Right kidney (tissue), 1 donor: Measurements from ENCODE around the gene SLC5A11.
"Not testable (repeated sequence)": the region's sequence is repeated elsewhere in the genome, so short reads cannot be mapped to it uniquely, and the experiment has no call there.

Experiments used
- DNase-seq: peaks from one replicate; pipeline ENCODE4 v3.0.0-alpha.2; 2016

The SLC5A11 gene

DNA sequence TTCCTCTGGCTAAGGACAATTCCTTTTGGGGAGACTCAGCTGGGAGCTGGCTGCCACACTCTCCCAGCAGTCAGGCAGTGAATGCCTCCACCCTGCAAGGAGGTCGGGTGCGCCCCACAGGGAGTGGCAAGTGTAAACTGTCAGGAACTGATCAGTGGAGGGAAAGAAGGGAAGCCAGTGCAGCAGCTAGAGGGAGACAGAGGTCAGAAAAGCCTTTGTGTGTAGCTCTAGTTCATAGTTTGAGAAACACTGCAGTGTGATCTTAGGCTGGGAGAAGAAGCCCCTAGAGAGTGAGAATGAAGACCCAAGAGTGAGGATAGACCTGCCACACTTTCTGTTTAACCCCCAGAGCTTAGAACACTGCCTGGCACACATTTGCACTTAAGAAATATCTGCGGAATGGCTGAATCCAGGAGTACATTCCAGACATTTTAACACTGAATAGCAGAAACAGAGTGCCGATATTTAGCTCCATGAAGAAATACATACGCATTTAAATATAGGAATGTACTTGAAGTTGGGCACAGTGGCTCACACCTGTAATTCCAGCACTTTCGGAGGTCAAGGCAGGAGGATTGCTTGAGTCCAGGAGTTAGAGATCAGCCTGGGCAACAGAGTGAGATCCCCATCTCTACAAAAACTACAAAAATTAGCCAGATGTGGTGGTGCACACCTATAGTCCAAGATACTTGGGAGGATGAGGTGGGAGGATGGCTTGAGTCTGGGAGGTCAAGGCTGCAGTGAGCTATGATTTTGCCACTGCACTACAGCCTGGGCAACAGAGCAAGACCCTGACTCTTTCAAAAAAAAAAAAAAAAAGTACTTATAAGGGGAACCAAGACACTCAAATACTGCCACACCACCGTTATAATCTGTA, 11.1 kb upstream of the SLC5A11 start:
- no peak for DNase-seq

DNA sequence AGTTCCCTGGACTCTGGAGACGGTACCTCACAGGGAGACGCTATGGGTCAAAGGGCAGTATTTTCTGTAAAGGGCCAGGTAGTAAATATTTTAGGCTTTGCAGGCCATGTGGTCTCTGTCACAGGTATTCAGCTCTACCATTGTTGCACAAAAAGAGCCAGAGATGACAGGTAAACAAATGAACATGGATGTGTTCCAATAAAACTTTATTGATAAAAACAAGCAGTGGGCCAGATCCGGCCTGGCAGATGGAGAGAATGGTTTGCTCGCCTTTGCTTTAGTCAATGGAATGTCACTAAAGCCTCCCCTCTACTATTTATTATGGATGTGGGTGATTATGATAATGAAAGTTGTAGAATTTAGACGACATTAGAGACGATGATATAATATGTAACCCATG, 8.9 kb upstream of the SLC5A11 start:
- no peak for DNase-seq

DNA sequence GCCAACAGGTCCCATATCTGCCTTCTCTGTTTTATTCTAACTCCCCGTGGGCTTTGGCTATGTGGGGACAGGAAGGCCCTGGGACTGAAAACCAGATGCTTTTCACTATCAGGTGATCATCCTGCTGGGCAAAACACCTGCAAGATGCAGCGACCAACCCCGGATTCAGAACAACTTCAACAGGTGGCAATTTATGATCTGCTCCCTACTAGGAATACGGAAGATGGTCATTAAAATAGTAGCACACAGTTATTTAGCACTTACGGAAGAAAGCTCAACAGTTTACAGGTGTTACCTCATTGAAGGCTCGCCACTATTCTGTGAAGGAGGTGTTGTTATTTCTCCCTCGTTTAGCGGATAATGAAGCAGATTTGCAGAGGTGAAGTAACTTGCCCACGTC, 7.8 kb upstream of the SLC5A11 start:
- no peak for DNase-seq

DNA sequence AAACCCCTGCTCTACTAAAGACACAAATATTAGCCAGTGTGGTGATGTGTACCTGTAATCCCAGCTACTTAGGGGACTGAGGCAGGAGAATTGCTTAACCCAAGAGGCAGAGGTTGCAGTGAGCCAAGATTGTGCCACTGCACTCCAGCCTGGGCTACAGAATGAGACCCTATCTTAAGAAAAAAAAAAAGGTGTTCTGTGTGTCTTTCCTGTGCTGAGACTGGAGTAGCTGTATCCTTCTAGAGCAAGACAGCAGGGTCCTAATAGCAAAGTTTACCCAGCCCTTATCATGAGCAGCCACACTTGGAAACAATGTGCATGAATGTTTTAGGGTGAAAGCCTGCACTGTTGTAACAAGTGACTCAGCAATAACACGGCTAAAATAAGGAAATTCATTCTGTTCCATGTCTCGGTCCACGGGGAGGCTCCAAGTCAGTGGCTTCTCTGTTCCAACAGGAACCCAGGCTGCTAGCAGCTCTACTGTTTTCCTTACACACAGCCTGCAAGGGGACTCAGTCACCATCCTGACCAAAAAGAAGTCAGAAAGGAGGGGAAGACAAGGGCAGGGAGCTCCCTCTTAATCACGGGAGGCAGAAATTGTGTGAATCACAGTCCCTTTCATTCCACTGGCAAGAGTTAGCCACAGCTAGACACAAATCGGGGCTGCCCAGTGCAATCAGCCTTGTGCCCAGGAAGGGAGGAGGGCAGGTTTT, 7.1 kb upstream of the SLC5A11 start:
- no peak for DNase-seq

DNA sequence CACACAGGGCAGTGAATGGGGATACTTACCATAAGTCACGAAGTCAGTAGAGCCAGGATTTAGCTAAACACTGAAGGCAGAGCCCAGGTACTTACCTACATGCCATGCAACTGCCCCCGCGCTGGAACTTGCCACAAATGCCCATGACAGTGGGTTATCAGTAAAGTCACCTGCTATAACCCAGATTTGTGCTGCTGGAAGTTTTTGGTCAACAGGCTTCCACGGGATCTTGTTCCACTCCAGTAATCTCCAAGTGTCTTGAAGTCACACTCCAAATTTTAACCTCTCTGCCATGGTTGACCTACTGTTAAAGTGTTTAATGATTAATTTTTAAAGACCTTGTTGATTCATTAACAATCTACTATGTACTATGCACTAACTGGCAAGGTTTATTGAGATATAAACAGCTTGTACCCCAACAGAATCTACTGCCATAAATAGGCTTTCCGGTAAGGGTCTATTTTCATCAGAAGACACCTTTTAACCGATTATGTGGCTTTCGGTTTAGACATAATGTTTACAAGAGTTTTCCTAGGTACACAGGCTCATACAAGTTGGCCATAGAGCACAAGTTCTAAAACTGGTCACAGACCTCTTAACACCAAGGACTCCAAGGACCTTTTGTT, 6.3 kb upstream of the SLC5A11 start:
- DNase-seq: no peak

DNA sequence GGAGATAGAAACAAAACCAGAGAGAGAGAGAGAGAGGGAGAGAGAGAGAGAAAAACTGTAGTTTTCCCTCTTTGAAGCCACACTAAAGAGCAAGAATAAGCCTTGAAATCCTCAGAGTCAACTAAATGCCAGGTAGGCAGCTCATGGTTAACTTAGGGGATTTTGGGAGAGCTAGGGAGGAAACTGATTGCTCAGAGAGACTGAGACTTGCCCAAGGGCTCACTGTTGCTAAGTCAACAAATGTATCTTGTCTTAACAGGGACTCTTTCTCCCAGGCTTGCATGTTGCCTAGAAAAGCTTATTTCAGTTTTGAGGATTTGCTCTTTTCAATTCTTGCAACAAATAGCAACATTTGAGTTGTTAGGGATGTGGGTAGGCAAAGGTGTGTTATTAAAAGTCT, 4.5 kb upstream of the SLC5A11 start:
- no peak for DNase-seq

DNA sequence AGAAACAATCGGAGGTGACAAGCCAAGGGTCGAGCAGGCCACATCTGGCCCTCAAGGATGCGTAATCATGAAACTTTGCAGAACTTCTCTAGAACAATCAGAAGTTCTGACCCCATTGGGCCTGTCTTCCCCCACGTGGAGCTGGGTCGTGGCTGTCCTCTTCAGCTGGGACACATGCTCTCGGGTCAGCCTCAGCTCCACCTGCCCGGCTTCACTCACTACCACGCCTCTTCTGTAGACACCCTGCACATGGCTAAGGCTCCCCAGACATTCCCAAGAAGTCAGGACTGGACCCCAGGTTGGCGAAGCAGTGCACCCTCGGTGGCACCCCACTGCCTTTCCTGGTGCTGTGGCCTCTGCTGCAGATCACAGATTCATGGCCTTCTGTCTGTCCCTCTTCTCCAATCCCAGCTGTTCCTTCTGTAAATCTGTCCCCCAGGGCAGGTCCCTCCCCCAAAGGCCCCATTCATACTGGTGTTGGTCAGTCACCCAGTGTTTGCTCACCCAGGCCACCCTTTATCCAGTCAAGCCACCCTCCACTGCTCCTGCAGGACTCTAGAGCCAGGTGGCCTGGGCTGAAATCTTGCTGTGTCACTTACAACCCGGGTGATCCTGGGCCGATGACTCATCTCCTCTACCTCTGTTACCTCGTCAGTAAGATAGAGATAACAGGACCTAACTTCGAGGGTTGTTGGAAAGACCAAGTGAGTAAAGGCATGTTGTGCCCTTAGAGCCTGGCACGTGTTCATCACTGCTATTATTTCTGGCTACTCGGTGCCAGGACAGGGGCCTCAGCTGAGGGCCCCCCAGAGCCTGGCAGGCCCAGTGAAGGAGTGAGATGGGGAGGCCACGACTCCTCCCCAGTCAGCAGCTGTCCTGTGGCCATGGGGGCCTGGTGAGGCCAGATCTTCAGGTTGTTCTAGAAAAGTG, 1.4 kb upstream of the SLC5A11 start:
- no peak for DNase-seq

DNA sequence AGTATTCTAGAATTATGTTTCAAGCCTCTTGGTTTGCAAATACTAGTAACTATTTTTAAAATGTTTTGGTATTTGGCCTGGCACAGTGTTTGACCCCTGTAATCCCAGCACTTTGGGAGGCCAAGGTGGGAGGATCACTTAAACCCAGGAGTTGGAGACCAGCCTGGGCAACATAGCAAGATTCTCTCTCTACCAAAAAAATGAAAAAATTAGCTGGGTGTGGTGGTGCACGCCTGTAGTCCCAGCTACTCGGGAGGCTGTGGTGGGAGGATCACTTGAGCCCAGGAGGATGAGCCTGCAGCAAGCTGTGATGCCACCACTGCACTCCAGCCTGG, 765 bp upstream of the SLC5A11 start:
- DNase-seq: not testable (repeated sequence)

DNA sequence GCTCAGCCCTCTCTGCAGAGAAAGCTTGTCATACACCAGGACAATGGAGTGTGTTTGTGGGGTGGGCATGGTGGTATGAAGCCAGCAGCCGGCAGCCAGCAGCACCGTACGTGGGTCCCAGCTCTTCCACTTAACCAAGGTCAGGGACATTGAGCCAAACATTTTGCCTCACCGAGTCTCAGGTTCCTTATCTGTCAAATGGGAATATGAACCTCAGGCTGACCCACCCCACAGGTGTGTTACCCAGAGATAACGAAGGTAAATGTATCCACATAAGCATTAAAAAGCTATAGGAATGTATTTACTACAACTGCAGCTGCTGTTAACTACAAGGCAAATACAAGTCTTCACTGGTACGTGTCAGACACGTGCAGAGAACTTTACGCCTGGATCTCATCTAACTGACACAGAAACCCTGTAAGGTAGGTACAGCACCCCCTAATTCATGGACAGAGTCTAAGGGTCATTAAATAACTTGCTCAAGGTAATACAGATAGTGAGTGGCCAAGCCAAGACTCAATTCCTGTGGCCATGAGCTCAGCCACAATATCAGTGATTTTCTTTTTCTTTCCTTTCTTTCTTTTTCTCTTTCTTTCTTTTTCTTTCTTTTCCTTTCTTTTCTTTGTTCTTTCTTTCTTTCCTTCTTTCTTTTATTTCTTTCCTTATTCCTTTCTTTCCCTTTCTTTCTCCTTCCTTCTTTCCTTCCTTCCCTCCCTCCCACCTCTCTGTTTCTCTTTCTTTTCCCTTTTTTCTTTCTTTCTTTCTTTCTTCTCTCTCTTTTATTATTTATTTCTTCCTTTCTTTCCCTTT, 990 bp downstream of the SLC5A11 start:
- no peak for DNase-seq

DNA sequence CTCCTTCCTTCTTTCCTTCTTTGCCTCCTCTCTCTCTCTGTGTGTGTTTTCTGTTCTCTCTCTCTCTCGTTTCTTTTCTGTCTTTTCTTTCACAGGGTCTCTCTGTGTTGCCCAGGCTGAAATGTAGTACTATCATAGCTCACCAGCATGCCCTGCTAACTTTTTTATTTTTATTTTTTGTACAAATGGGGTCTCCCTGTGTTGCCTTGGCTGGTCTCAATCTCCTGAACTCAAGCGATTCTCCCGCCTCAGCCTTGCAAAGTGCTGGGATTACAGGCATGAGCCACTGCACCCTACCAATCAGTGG, 1.5 kb downstream of the SLC5A11 start:
- DNase-seq: no peak

DNA sequence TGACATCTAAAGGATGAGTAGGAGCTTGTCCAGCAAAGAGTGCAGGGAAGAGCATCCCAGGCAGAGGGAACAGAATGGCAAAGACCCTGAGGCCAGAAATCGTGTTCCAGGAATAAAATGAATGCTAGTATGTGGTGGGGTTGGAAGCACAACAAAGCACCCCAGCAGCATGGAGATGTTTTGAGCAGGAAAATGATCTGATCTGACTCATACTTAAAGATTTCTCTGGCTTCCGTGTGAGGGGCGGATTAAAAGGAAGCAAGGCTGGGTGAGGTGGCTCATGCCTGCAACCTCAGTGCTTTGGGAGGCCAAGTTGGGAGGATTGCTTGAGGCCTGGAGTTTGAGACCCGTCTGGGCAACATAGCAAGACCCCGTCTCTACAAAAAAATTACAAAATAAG, 2.3 kb downstream of the SLC5A11 start:
- DNase-seq: no peak

DNA sequence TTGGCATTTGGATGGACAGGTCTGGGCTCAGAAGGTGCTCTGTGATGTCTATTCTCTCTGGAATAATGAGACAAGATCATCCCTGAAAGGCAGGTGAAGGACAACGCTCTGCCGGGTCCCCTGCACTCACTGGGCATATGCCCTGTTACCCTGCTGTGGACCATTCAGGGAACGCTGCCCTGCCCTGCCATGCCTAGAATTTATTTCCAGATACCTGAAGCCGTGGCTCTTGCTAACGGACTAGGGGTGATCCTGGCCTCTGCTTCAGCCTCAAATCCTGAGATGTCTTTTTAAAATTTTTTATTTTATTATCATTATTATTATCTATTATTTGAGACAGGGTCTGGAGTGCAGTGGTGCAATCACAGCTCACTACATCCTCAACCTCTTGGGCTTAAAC, 3.9 kb downstream of the SLC5A11 start:
- no peak for DNase-seq

DNA sequence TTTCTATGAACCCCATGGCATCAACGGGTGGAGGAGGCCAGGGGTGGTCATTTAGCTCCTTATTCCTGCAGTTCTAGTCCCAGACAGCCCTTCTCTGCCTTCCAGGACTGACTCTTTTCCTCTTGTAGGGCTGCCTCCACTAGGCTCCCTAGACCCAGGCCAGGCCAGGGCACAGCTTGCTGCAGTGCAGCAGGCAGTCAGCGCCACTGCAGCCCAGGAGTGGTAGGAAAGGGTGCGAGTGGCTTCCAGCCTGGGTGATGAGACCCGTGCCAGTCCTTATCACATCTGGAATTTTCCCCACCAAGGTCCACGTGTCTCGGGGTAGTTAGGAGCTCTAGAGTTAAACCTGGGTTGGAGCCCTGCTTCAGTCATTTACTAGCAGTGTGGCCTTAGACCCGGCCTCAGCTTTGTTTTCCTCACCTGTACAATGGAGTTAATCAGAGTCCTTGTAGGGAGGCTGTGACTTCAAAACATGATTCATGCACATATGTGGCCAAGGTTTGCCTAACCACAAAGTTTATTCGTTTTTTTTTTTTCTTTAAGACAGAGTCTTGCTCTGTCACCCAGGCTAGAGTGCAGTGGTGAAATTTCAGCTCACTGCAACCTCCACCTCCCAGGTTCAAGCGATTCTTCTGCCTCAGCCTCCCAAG, 4.7 kb downstream of the SLC5A11 start:
- no peak for DNase-seq

DNA sequence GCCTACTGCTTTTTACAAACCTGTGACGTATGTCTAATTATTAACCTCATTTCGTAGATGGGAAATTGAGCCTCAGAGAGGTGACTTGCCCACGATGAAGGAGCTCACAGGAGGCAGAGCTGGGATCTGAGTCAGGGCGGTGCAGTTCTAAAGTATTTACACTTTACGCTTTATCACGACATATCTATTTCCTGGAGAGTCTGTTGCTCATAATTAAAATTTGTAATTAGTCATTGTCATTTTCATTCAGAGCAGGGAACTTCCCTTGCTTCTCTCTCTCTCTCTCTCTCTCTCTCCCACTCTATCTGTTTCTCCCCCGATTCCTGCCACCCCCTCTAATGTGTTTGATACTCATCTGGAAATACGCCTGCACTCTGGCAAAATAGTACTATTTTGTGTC, 5.9 kb downstream of the SLC5A11 start:
- DNase-seq: no peak

DNA sequence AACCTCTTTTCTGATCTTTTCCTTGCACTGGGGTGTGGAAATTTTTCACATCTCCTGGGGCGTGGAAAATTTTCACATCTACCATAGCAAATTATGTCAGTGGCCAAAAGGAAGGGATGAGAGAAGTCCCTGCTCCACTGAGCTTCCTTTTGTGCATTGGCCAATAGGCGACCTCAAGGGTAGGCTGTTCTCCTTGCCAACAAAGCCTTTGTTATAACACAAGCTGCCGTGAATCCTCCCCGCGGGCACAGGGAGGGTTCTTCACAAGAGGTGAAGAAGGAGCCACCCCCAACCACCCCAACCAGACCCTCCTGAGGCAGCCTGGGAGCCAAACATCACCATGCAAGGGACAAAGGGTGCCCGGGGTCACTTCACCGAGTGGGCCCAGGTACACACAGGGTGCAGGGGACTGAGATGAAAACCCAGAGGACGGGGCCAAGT, 6.5 kb downstream of the SLC5A11 start:
- no peak for DNase-seq

DNA sequence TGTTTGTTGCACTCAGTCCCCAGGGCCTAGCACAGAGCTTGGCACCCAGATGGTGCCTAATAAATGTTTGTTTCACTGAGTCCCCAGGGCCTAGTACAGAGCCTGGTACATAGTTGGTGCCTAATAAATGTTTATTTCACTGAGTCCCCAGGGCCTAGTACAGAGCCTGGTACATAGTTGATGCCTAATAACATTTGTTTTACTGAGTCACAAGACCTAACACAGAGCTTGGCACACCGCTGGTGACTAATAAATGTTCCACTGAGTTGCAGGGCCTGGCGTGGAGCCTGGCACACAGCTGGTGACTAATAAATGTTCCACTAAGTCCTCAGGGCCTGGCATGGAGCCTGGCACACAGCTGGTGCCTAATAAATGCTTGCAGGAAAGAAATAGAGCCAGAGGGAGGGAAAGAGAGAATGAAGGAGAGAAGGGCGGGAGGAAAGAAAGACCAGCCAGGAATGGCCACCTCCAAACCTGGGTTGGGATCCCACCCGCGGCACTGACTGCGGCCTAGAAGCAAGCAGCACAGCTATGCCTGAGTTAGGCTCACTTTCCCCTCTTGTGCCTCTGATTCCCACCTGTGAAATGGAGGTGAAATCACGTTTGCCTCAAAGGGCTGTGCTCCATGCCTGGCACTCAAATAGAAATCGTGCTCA, 7.5 kb downstream of the SLC5A11 start:
- DNase-seq: no peak

DNA sequence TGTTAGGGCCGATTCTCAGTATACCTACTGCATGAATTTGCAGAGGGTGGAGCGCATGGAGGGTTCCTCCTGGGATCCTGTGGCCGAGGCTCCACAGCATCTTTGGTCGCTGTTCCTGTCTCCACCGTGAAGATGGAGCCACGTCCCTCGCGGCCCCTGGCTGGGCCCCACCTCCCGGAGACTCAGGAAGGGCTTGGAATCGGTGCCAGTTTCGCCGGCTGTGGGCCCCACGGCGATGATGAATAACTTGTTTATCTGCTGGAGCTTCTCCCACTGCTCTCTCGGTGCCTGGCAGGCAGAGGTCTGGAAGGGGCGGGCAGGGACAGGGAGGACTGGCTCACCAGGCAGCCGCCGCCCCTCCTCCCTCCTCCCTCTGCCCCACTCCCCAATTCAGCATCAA, 8.1 kb downstream of the SLC5A11 start:
- DNase-seq: no peak

DNA sequence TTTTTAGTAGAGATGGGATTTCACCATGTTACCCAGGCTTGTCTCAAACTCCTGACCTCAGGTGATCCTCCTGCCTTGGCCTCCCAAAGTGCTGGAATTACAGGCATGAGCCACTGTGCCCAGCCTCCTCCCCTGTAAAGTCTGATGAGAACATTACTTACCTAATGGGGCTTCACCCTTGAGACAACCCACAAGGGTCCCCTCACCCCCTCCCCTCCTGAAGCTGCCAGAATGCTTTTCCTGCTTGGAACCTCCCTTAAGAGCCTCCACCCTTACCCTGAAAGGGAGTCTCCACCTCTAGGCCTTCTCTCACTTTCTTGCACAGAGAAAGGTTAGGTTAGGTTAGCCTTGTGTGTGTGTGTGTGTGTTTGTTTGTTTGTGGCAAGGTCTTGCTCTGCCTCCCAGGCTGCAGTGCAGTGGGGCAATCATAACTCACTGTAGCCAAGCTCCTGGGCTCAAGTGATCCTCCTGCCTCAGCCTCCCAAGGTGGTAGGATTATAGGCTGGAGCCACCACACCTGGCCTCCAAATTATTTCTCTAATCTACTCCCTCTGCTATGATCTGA, 8.9 kb downstream of the SLC5A11 start:
- DNase-seq: no peak

DNA sequence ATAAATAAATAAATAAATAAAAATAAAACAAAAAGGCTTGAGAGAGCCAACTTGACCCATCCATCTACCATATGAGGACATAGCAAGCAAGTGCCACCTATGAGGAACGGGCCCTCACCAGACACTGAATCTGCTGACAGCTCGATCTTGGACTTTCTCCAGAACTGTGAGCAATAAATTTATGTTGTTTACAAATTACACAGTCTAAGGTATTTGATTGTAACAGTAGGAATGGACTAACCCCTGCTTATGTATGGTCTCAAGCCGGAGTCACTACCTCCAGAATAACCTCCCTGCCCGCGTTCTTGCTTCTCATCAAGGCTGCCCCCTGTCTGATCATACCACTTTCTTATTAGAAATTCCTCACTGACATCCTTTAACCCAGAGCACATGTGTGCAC, 9.9 kb downstream of the SLC5A11 start:
- DNase-seq: no peak

DNA sequence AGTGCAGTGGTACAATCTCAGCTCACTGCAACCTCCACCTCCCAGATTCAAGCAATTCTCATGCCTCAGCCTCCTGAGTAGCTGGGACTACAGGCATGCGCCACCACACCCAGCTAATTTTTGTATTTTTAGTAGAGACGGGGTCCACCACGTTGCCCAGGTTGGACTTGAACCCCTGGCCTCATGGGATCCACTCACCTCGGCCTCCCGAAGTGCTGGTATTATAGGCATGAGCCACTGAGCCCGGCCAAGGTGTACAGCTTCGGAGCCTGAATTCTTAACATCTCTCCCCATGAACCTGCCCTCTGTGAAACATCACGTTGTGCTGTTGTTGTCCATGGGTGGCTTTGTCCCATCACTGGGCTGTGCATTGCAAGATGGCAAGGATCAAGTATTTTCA, 11.1 kb downstream of the SLC5A11 start:
- not testable (repeated sequence) for DNase-seq
